ENCODE measurements around the gene CYTH4.
"Not testable (repeated sequence)": the region's sequence is repeated elsewhere in the genome, so short reads cannot be mapped to it uniquely, and the experiment has no call there.

Gene CYTH4

GRCh38 chr22:37311761-37312312 is 29.5 kb downstream of the CYTH4 start:
- DNase-seq, result no peak

DNA sequence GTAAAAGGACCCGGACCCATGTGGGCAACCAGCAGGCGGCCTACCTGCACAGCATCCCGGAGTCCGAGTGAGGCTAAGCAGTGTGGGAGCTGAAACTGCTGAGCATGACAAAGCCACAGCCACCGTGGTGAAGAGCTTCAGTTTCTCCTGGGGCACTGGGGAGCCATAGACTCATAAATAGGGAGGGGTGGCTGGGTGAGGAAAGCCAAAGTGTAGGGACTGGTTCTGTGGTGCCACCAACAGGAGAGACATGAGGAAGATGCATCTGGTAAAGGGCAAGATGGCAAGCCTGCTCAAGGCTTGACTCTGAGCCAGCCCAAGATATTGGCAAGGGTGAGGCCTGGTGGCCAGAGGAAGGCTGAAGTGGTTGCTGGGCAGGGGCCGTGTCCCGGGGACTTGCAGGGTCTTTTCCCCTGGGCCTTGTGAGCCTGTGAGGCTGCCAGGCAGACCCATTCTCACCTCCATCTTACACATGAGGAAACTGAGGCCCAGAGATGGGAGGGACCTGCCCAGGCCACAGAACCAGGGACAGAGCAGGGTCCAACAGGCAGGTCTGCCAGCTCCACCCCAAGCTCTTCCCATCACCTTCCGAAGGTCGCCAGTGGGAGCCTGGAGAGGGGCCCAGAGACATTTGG is 30.4 kb downstream of the CYTH4 start:
- no peak for DNase-seq

- no peak for DNase-seq
Measured at GRCh38 chr22:37313376-37314314, 31.3 kb downstream of the CYTH4 start.

DNA sequence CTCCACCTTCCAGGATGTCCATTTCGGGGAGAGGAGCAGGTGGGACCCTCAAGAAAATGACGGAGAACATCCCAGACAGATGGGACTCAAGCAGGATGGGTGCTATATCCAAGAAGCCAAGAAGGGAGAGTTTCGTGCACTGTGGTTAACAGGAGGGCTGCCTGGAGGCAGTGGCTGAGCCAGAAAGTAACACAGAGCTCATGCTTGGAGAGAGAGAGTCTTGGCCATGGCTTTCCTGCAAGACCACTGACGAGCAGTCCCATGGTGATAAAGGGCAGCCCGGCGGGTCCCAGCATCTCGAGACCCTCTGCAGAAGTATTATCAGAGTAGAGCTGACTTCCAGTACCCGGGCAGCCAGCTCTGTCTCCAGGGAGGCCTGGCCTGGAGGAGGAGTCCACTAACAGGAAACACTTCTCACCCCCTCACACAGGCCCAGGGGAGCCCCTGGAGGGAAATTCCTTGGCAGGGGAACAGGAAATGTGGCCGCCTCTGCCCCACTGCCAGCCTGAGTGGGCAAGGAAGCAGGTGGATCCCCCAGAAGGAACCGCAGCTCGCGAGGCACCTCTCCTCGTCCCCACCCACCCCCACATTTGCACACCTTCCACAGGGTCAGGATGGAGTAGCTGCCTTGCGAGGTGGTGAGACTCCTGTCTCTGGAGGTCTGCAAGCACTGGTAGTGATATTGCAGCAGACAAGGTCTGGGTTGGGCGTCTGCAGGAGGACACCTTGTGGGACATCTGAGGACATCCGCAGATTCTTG is 32.2 kb downstream of the CYTH4 start:
- DNase-seq, result peak; percentile 35

- no peak for DNase-seq
Measured at GRCh38 chr22:37316405-37316804, 34.1 kb downstream of the CYTH4 start.

DNA sequence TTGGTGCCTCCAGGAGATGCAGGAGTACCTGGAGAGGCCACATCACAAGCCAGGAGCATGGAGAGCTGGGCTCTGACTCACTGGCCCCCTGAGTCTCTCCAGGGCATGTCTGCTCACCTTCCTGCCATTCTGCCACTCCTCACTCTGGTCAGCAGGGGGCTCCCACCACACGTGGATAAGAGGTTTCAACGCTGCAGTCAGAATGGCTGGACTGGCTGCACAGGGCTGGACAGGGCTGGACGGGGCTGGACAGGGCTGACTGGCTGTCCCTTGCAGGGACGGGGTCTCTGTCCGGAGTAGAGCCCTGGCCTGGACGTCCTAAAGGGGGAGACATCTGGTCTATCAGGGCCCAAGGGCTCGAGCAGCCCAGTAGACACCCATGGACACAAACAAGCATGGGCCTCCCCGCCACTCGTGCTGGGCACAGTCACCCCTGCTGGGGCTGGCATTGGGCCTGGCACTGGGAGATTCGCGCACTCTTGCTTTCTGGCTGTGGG is 34.6 kb downstream of the CYTH4 start:
- peak; percentile 67 for DNase-seq

DNA sequence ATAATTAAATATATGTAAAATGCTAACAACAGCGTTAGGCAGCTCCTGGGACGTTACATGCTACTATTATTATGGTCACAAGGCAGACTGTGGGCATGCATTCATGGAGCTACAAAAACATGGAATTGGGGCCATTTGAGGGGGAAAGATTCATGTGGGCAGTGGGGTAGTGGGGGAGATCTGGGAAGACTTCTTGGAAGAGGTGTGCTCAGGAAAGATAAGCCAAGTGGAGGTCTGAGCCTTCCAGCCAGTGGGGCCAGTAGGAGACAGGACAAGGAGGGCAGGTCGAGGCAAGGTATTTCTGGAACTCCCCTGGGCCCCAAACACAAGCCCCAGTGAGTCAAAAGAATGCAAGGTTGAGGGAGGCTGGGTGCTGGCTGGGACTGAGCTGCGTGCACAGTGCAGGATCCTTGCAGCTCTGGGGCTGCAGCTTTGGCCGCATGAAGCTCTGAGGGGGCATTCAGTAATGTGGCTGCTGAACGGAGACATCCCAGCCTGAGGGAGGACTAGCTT is 35.4 kb downstream of the CYTH4 start:
- DNase-seq, result no peak

DNA sequence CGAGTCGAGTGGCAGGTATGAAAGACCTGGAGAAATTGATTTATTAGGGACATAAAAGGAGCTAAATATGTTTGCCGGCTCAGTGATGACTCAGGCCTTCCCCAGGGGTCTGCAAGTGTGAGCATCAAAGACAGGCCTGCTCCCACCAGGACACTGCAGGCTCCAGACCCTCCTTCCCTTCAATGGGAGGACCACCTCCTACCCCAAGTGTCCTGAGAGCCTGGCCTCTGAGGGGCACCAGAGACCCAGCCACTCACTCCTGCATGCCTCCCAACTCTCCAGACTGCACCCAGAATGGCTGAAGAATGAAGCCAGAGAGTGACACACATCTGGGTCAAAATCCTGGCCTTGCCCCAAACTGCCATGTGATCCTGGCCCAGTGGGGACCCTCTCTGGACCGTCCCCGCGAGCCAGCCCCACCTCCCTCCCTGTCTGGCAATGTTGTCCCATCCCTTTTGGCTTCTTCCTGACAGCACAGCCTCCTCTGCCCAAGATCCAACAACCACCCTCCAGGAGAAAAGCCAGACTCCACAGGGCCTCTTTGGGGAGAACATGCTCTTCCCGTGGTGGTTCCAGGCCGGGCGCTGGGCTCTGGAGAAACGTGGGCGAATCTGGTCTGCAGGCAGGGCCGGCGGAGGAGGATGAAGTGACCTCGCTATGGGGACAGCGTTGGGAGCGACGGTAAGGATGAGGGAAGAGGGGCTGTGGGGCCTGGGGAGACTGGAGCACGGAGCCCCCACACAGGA is 36.2 kb downstream of the CYTH4 start:
- DNase-seq, result no peak

DNA sequence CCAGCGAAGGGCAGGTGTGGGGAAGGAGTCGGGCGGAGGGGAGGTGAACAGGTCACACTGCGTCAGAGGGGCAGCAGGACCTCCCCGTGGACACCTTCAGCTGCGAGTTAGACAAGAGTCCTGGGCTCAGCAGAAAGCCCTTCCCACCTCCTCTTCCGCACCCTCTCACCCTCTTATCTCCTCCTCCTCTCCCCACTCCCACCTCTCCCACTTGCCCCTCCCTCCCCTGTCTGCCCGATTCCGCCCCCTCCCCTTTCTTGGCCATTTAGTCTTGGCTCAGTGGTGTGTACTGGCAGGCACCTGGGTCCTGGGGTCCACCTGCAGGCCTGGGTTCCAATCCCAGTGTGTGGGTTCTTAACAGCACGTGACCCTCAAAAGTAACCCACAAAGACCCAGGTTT is 37.2 kb downstream of the CYTH4 start:
- no peak for DNase-seq

GRCh38 chr22:37320726-37321677 is 38.7 kb downstream of the CYTH4 start:
- no peak for DNase-seq

GRCh38 chr22:37324340-37325038 is 42.2 kb downstream of the CYTH4 start:
- no peak for DNase-seq

- DNase-seq, result no peak
Measured at GRCh38 chr22:37325039-37325395, 42.7 kb downstream of the CYTH4 start.

DNA sequence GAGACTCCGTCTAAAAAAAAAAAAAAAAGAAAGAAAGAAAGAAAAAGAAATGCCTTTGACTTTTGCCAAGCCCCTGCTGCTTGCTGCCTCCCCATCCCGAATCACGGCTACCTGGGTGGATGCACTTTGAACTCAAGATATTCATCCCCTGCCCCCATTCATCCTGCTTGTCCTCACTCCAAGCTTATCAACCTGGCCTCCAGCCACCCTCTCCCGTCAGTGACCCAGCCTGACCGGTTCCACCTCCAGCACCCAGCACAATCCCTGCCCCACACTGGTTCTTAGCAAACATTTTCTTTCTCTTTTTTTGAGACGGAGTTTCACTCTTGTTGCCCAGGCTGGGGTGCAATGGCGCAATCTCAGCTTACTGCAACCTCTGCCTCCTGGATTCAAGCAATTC is 44.4 kb downstream of the CYTH4 start:
- no peak for DNase-seq

DNA sequence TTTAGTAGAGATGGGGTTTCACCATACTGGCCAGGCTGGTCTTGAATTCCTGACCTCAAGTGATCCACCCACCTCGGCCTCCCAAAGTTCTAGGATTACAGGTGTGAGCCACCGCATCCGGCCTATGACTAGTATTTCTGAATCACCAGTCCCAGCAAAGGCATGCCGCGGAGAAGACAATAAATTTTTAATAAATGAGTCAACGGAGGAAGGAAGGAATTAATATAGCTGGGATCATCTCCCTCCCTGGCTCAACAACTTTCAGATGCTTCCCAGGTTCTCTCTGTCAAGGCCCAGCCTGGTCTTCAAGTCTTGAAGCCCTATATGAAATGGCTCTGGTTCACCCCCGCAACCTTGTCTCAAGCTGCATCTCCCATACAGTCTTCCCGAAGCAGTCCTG is 45.7 kb downstream of the CYTH4 start:
- no peak for DNase-seq

GRCh38 chr22:37328538-37329237 is 46.4 kb downstream of the CYTH4 start:
- not testable (repeated sequence) for DNase-seq

DNA sequence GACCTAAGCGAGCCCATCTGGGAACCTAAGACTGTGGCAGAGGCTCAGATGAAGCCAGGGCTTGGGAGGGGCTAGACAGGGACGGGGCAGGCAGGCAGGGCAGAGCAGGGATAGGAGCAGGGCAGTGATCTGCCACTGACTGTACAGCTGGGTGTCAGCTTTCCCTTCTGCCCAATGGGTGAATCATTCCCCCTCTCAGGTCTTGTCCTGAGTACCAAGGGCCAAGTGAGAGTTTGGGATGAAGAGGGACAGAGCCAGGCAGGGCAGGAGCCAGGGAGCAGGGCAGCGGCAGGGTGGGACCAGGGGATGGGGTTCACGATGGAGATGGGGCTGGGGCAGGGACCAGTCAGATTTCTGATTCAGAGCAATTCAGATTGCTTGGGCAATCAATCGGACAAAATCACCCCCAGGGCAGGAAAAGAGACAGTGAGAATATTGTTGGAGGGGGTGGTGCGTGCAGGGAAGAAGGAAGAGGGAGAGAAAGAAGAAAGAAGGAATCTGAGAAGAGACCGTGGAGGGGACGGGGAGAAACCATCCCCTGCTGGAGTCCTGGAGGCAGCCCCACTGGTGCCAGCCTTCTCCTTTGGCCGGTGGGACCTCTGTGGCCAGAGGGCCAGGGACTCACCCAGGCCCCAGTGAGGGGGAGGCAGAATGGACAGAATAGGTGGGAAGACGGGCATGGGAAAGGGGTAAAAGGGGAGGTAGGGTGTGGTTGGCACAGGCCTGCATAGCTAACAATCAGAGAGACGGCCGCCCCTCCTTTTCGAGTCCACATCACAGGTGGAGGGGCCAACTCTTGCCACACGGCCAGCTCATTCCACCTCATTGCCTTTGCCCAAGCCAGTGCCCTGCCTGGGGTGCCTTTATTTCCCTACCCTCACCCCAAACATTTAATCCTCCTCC is 47.2 kb downstream of the CYTH4 start:
- no peak for DNase-seq

- no peak for DNase-seq
Measured at GRCh38 chr22:37330200-37331033, 48.1 kb downstream of the CYTH4 start.

DNA sequence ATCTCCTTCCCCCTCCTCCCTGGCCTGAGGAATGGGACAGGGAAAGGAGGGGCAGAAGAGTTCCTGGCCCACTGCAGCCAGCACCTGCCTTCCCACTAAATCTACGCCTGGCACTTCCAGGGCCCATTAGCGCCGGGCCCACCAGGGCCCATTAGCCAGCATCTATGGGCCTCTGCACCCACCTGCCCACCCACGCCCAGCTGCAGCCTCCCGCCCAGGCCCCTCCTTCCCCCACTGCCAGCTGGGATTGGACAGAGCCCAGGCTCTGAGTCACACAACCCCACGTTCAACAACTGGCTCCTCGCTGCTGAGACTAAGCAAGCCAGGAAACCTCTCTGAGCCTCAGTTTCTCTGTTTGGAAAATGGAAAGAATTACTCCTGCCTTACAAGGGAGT is 48.7 kb downstream of the CYTH4 start:
- DNase-seq, result no peak
